HG03103 (cell line): ENCODE results near the gene CD276.
"Not testable (repeated sequence)": the region's sequence is repeated elsewhere in the genome, so short reads cannot be mapped to it uniquely, and the experiment has no call there.

ENCODE experiments used
- ATAC-seq: cut with Tn5 transposase; IDR thresholded peaks from one replicate; pipeline ENCODE4 v1.9.1; 2021; ENCODE audit warnings: low read depth; ENCODE audit not compliant: unreplicated experiment

CD276 gene

DNA sequence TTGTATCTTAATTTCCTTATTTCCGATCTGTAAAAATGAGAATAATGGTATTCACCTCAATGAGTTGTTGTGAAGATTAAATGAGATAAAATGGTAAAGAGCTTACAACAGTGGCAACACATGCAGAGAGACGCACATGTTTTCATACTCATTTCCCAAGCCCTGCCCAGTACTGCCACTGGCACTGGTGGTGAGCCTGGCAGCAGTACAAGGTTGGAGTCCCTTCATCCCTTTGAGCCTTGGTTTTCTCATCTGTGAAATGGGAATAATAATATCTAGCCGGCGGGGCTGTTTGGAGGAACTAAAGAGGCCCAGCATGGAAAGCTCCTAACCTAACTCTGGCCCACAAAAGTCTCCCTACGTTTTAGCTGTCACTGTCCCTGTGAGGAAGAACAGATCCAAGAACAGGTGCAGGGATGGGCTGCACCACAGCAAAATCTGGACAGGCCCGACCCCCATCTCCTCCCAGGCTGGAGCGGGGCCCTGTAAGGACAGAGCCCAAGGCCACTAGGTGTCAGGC lies 866 bp upstream of the CD276 start:
- no peak for ATAC-seq

DNA sequence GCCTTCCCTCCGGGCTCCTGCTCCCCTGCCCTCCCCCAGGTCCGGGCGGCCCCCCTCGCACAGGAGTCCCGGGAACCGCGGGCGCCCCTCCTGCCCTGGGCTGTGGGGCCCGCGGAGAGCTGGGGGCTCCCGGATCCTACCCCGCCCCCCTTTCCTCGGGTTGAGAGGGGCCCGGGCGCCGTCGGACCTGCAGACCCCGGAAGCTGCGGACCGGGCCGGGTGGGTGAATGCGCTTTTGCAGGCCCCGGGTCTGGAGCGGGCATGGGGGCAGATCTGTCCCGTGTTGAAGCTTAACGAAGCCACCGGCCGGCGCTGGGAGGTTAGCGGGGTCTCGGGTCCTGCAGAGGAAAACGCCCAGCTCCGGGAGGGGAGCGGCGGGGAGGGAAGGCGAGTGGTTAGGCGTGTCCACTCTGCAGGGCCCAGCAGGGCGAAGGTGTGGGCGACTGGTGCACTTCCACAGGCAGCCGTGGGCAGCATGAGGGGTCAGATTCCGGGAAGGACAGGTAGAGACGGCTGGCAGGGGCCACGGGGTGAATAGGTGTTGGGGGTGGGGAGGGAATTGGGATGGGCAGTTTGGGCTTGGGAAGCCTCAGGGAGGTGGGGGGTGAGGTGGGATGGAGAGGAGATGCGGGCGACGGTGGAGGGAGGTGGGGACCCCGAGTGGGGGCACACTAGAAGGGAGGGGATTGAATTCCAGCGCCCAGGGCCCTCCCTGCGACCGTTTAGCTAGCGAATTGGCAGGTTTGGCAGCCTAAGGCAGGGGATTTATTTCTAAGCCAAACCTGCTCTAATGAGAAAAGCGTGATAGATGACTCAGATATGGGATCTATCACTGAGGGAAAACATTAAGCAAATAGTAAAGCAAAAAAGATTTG lies 635 bp downstream of the CD276 start:
- ATAC-seq: no peak

DNA sequence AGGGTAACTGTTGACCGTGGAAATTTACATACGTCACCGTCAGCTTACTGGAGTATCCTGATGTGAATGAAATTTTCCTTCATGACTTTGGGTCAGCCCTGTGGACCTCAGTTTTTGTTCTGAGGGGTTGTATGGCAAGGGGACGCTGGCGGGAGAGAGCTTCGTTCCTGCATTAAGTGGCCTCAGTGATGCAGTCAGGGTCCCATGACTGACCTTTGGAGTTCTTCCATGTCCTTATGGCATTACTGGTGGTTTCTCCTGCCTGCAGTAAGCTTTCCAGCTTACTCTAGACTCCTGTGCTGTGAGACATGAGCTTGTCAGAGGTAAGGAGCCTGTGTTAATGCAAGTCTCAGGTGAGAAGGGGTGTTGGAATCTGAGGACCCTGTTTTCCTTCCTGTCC lies 1.8 kb downstream of the CD276 start:
- ATAC-seq: no peak

DNA sequence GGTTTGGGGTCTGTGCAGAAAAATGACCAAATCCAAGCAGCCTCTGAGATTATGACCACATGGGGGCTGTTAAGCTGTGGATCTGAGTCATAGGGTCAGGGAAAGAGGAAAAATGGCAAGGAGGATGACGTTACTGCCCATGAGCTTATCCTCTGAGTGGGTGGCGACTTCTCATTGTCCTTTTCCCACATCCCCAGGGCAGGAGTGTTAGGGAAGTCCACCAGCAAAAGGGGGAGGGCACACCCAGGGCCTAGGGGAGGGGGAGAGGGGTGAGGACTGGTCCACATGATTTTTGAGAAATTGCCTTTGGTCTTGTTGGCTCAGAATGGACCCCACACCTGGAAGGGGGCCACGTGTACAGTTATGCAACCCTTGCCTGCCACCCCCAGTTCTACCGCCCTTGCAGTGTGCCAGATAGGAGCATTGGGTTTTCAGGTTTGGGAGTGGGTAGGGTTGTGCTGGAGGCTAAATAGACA lies 2.6 kb downstream of the CD276 start:
- no peak for ATAC-seq

DNA sequence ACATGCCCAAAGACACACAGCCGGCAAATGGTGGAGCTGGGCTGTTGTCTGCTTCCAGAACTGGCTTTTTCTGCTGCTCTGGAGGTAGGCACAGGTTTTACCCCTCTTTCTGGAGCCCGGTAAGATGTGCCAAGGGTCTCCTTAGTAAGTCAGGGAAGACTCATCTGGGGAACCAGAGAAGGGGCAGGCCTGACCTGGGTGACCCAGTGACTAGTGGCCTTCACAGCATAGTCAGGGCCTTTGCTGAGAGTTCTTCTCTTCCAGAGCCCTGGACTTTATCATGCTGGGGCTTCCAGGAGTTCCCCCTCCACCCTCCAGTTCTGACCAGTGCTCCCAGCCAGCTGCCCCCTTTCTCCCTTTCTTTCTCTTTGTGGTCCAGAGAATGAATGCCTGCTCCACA lies 3.2 kb downstream of the CD276 start:
- no peak for ATAC-seq

DNA sequence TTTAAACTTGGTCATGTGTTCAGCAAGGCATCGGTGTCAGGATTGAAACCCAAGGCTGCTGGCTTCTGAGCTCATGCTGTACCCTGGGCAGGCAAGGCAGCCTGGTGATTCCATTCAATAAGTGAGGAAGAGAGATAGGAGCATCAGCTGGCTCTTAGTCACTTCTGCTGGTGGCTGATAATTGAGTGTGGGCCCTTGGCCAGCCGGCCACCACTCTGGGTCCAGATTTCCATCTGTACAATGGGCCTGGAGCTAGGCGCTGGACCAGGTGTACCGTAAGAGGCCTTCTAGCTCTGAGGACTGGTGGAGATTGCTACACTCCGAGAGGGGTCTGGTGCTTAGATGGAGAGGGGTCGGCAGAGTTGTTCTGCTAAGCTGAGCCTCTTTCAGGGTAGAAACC lies 4.3 kb downstream of the CD276 start:
- no peak for ATAC-seq

DNA sequence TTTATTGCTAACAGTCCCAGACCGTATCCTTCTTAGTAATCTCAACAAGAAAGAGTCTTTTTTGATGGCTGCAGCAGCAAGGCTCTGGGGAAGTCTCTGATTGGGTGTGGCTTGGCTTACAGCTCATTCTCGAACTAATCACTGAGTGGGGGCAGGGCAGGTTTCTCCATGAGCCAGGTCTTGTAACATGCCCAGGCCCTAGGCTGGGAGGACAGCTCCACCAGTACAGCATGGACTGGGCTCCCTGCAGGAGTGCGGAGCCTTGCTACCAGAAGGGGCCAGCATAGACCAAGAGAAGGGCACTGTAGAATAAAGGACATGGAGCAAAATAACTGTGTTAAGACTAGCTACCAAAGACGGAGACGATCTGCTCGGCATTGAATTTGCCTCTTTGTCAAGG lies 7.2 kb downstream of the CD276 start:
- no peak for ATAC-seq

DNA sequence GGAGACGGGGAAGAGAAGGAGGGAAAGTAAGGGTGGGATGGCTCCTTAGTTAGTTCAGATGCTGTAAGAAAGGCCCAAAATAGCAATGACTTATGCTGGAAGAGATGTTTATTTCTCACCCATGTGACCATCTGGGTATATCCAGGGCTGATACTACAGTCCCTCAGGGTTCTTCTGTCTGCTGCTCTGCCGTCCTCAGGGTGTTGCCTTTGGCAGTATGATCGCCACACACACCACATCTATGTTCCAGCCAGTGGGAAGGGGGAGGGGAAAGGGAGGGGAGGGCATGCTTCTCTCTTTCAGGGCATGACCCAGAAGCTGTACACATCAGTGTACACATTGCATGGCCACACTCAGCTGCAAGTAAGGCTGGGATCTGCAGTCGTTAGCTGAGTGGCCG lies 10.2 kb downstream of the CD276 start:
- no peak for ATAC-seq

DNA sequence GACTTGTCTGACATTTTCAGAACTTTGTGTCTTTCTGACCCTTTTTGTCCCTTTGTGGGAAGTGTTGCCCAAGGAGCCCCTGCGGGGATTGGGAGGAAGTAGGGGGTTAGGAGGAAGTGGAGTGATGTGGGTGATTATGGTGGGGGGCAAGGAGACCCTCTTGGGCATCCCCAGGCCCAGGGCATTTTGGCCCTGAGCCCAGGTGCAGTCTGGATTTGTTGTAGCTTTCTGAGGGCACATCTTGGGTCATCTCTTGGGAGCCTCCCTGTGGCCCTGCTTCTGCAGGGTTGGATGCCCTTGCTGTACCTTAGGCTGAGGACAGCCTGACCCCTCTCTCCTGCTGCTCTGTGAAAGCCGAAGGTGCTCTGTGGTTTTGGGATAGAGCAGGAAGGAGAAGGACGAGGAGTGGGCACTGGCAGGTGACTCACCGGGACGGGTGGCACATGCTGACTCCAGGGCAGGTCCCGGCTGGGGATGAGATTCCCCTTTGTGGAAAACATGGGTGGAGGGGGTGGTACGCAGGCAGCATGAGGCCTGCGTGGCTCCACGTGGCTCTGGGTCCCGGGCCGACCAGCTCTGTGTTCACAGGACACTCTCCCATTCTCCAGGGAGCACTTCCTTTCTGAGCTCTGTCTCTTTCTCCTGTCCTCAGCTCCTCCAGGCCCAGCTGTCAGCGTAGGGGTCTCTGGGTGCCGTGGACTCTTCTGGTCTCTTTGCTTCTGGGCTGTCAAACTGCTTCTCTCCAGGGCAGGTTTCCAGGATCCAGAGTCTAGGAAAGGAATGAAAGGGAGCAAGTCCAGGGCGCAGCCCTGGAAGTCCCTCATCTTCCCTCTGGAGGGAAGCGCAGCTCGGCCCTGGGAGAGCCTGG lies 11.8 kb downstream of the CD276 start:
- ATAC-seq: no peak

DNA sequence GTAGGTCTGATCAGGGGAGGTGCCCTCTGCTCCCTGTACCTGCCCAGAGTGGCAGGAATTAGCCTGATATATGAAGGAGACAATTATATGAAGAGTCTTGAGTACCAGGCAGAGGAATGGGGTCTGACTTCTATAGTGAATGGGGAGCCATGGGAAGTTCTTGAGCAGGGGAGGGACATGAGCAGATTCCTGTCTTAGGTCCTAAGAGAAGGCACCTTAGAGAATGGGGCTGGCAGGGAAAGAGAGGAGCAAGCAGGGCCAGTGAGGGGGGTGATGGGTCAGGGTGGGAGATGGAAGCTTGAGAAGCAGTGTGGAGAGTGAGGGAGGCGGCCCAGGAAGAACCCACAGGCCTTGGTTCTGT lies 12.4 kb downstream of the CD276 start:
- ATAC-seq: no peak

DNA sequence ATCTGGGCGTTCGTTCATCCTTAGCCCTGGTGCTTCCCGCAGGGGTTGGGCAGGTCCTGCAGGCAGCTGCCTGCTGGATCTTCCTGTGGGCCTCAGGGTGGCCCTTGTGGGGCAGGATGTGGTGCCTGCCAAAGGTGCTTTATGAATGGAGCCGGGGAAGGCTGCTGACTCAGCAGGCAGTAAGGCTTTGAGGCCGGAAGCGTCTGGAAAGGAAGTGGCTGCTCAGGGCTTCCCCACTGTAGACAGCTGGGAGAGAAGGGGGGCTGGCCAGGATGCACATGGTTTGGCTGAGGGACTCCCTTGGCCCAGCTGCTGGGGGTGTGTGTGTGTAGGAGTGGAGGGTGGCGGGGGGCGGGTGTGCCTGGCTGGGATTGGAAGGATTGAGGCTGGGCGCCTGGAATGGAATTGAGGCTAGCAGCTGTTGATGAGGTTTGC lies 12.9 kb downstream of the CD276 start:
- ATAC-seq: no peak

DNA sequence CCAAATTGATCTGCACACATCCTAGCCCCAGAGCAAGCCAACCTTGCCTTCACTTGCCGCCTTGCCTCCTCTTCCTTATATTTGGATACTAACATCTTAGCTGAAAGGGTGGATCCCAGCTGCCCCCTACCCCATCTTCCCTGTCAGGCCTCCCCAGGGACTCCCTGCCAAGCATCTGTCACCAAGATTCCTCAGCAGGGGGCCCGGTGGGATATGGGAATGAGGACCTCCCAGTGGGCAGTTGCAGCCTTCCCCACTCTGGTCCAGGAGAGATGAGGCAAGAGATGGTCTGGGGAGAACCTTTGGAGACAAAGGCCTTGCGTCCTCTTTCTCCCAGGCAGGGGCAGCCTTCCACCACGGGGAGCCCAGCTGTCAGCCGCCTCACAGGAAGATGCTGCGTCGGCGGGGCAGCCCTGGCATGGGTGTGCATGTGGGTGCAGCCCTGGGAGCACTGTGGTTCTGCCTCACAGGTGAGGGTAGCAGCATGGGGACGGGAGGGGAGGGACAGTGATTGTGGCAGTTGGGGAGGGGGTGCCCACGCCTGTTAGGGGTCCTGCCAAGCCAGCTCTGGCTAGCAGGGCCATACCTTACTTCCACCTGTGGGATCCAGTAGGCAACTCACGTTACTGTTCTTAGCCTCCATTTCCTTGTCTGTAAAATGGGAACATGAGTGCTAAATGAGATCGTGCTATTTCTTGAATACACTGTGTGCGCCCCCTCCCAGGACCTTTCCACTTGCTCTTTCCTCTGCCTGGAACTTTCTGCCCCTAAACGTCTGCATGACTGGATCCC lies 15.3 kb downstream of the CD276 start:
- no peak for ATAC-seq

DNA sequence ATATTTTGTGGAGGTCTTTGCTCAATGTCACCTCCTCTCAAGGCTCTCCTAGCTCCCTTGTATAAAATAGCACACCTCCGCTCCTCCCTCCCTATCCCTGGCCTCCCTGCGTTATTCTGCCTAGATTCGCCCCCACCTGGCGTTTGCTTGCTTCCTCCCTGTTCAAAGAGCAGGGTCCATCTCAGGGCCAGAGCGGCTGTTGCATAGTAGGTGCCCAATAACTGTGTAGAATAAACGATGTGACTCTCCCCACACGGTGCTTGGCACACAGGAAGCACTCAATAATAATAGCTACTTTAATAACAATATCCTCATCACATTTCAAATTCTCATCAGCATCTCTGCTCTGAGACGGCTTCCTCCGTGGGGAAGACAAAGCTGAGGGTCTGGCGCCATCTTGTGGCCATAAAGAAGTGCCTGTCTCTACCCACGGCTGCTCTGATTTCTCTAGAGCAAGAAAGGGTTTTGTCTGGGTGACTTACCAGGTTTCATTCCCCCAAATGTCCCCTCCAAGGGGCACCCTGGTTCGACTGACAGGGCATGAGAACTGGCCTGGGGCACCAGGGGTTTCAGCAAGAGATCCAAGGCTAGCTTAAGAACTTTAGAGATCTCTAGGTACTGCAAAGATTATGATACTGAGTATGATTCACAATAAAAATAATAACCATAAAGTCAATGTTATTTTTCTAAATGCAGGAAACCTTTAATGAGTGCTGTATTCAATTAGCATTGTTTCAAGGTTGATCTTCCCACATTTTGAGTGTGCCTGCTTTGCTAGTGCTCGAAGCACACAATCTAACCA lies 16.1 kb downstream of the CD276 start:
- ATAC-seq: no peak

DNA sequence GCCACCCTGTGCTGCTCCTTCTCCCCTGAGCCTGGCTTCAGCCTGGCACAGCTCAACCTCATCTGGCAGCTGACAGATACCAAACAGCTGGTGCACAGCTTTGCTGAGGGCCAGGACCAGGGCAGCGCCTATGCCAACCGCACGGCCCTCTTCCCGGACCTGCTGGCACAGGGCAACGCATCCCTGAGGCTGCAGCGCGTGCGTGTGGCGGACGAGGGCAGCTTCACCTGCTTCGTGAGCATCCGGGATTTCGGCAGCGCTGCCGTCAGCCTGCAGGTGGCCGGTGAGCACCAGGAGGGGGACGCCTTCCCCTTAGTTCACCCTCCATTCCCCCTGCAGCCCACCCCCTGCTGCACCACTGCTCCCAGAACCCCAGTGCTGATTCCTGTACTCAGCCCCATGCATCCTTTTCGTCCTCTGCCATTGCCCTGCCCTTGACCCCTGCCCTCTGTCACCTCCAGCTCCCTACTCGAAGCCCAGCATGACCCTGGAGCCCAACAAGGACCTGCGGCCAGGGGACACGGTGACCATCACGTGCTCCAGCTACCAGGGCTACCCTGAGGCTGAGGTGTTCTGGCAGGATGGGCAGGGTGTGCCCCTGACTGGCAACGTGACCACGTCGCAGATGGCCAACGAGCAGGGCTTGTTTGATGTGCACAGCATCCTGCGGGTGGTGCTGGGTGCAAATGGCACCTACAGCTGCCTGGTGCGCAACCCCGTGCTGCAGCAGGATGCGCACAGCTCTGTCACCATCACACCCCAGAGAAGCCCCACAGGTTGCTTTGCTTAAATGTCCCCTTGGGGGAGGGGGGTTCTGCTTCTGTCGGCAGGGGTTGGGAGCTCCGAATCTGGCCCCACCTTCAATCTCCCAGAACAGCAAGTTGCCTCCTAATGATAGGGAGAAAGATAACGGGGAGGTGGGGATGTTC lies 18.4 kb downstream of the CD276 start:
- not testable (repeated sequence) for ATAC-seq

DNA sequence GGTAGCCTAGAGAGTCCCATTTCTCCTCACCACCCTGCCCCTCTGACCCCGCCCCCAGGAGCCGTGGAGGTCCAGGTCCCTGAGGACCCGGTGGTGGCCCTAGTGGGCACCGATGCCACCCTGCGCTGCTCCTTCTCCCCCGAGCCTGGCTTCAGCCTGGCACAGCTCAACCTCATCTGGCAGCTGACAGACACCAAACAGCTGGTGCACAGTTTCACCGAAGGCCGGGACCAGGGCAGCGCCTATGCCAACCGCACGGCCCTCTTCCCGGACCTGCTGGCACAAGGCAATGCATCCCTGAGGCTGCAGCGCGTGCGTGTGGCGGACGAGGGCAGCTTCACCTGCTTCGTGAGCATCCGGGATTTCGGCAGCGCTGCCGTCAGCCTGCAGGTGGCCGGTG lies 19.4 kb downstream of the CD276 start:
- ATAC-seq: not testable (repeated sequence)

DNA sequence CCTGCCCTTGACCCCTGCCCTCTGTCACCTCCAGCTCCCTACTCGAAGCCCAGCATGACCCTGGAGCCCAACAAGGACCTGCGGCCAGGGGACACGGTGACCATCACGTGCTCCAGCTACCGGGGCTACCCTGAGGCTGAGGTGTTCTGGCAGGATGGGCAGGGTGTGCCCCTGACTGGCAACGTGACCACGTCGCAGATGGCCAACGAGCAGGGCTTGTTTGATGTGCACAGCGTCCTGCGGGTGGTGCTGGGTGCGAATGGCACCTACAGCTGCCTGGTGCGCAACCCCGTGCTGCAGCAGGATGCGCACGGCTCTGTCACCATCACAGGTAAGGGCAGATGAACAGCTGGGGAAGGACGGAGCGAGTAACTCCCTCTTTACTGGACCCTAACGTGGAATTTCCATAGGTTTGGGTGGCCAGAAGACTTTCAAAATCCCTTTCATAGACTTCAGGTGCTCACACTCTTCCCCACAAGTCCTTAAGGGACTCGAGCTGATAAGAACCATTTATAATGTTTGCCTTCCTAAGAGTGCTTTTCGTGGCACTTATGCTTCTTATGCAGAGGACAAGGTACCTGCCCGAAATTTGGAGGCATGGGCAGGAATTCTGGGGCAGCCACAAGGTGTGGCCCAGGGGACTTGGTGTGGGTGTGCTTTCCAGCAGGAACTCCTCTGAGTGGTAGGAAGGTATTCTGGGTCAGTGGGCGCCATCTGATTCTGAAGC lies 20.1 kb downstream of the CD276 start:
- not testable (repeated sequence) for ATAC-seq

DNA sequence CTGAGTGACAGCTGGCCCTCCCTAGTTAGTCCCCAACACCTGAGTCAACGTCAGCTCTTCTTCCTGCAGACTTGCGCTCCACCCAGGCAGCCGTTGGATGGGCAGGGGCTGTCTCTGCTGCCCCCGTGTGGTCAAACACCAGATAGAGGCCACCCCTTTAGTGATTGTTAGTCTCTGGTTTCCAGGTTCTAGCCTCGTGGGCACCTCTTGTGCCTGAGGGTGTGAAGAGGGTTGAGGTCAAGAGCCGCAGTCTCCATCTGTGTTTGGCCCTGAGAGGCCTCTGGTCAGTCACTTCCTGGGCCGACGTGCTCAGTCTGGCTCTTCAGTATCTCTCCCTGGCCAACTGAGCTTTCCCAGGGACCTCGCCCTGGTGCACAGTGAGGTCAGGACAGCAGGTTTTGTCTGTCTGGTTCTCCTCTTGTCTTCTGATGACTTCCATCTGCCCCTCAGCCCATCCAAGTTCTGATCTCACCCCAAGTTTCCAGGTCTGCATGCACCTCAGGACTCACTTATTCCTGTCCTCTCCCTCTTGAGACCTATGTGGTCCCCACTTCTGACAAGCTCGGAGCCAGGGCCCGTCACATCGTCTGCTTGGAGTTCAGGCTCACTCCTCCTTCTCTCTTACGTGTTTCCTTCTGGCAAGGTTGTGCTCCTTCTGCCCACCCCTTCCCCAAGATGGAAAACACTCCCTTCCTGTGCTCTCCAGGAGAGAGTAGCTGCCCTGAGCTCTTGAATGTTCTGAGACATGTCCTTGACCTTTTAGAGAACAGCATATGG lies 20.9 kb downstream of the CD276 start:
- no peak for ATAC-seq
